AG04449 (cell line): Measurements from ENCODE around the gene POU6F2.

Experiments
- CTCF ChIA-PET: fragments of 350-600 bp; formaldehyde crosslinking; extraction: SDS; loops from one replicate; lab custom pipeline; 2021; ENCODE audit warnings: antibody characterized with exemption; lab: Yijun Ruan, JAX
- POLR2A ChIA-PET: fragments of 400-600, 350-600 bp; formaldehyde crosslinking; extraction: SDS; loops from one replicate; lab custom pipeline; 2020; ENCODE audit warnings: antibody characterized with exemption, inconsistent platforms; lab: Yijun Ruan, JAX
- DNase-seq: peaks from one replicate; pipeline ENCODE4 v3.0.0-alpha.2; 2010; ENCODE audit warnings: low read depth, low spot score
- H3K4me3 ChIP-seq: 2 replicates; pipeline ENCODE4 v1.5.1; 2011; ENCODE audit warnings: low read depth, mild to moderate bottlenecking, control low read depth, low read length
- CTCF ChIP-seq: IDR thresholded peaks from one replicate; pipeline ENCODE4 v1.5.1; 2011; ENCODE audit warnings: mild to moderate bottlenecking, moderate library complexity, low read length, control low read depth, inconsistent platforms; ENCODE audit not compliant: insufficient read depth; ENCODE audit errors: missing control alignments

Gene POU6F2

GRCh38 chr7:38964921-38965320, 12.8 kb upstream of the POU6F2 start:
- no peak for DNase-seq
- POLR2A ChIA-PET: no interaction called here

GRCh38 chr7:38973760-38974159, 3.9 kb upstream of the POU6F2 start:
- H3K4me3 ChIP-seq: no peak overlapping the region
- DNase-seq: no peak
- POLR2A ChIA-PET: no interaction called here
- CTCF ChIA-PET: interaction anchor here (0.6 kb wide), 1 partner anchor 11 kb away, joined by 3 read pairs; no protein-coding TSS in a partner anchor
- no peak for TF ChIP-seq CTCF

More at GRCh38 chr7:38964921-38965320, 12.8 kb upstream of the POU6F2 start:
- H3K4me3 ChIP-seq: no peak overlapping the region
- CTCF ChIA-PET: no interaction called here
- TF ChIP-seq CTCF: no peak

- no peak for DNase-seq
- no peak for TF ChIP-seq CTCF
- CTCF ChIA-PET: no interaction called here
- POLR2A ChIA-PET: no interaction called here
- no peak overlapping the region for H3K4me3 ChIP-seq
Observed at GRCh38 chr7:38975944-38976392, 1.7 kb upstream of the POU6F2 start.

- no peak overlapping the region for H3K4me3 ChIP-seq
- no peak for DNase-seq
- CTCF ChIA-PET: no interaction called here
- TF ChIP-seq CTCF: no peak
- POLR2A ChIA-PET: no interaction called here
Observed at GRCh38 chr7:38978491-38978890, 782 bp downstream of the POU6F2 start.

GRCh38 chr7:38992203-38992602, 14.5 kb downstream of the POU6F2 start:
- no peak for DNase-seq
- ChIA-PET POLR2A (no interaction called here), CTCF (no interaction called here)
- H3K4me3 ChIP-seq: no peak overlapping the region
- no peak for TF ChIP-seq CTCF

- ChIA-PET POLR2A (no interaction called here), CTCF (no interaction called here)
- no peak overlapping the region for H3K4me3 ChIP-seq
- TF ChIP-seq CTCF: no peak
- DNase-seq: no peak
Observed at GRCh38 chr7:39001595-39001994, 23.9 kb downstream of the POU6F2 start.
